GM23338 (cell line): ENCODE measurements around the gene NAB2. TPM values are rescaled to one million over a fixed set of nuclear protein-coding genes. Genes with fewer than 3 reads are reported as not detected.
A peak's percentile ranks its signal among the peaks of the same experiment; 100 is the strongest.

Experiments used
- ATAC-seq: fragments of 200-7000 bp; cut with Tn5 transposase; 3 replicates; pipeline ENCODE4 v1.9.1; 2020
- DNase-seq: peaks from one replicate; pipeline ENCODE4 v3.0.0-alpha.2; 2015; ENCODE audit warnings: low spot score
- H2AFZ ChIP-seq: fragments of 200-600 bp; sonication (generic); 2 replicates; pipeline ENCODE4 v1.8.0; 2016; ENCODE audit warnings: antibody characterized with exemption, mild to moderate bottlenecking, moderate library complexity
- H3F3A ChIP-seq: fragments of 200-600 bp; sonication (generic); replicated peaks from 2 replicates; pipeline ENCODE4 v1.8.0; 2017; ENCODE audit warnings: antibody characterized with exemption, mixed run types, low read depth
- H3K27ac ChIP-seq: fragments of 200-600 bp; sonication (generic); 2 replicates; pipeline ENCODE4 v1.6.1; 2016; ENCODE audit warnings: low read depth
- H3K27me3 ChIP-seq: fragments of 200-600 bp; sonication (generic); 2 replicates; pipeline ENCODE4 v1.8.0; 2016; ENCODE audit warnings: mild to moderate bottlenecking, mixed run types, moderate library complexity; ENCODE audit not compliant: insufficient read depth
- H3K36me3 ChIP-seq: fragments of 200-600 bp; sonication (generic); 2 replicates; pipeline ENCODE4 v1.8.0; 2016; ENCODE audit warnings: mild to moderate bottlenecking; ENCODE audit not compliant: insufficient read depth
- H3K4me1 ChIP-seq: fragments of 200-600 bp; sonication (generic); 2 replicates; pipeline ENCODE4 v1.8.0; 2016; ENCODE audit warnings: mild to moderate bottlenecking, moderate library complexity; ENCODE audit not compliant: insufficient read depth
- H3K4me2 ChIP-seq: fragments of 200-600 bp; sonication (generic); 2 replicates; pipeline ENCODE4 v1.7.1; 2017; ENCODE audit warnings: mixed run types
- H3K4me3 ChIP-seq: fragments of 200-600 bp; sonication (generic); 2 replicates; pipeline ENCODE4 v1.6.1; 2016; ENCODE audit warnings: mixed run types
- H3K79me2 ChIP-seq: fragments of 200-600 bp; sonication (generic); replicated peaks from 2 replicates; pipeline ENCODE4 v1.8.0; 2017; ENCODE audit warnings: mild to moderate bottlenecking; ENCODE audit not compliant: insufficient read depth
- H3K9me2 ChIP-seq: fragments of 200-600 bp; sonication (generic); 2 replicates; pipeline ENCODE4 v1.8.0; 2017; ENCODE audit not compliant: insufficient read depth
- H4K20me1 ChIP-seq: fragments of 200-600 bp; sonication (generic); replicated peaks from 2 replicates; pipeline ENCODE4 v1.8.0; 2017; ENCODE audit warnings: mild to moderate bottlenecking; ENCODE audit not compliant: insufficient read depth
- H3K27ac Mint-ChIP-seq: 2 replicates; pipeline ENCODE4 v1.8.0; 2020; ENCODE audit warnings: inconsistent platforms, mild to moderate bottlenecking, moderate library complexity, mixed read lengths
- H3K27me3 Mint-ChIP-seq: 3 replicates; pipeline ENCODE4 v1.8.0; 2022; ENCODE audit warnings: low read depth, mild to moderate bottlenecking, moderate library complexity, mixed read lengths, inconsistent platforms; ENCODE audit not compliant: insufficient read depth, poor library complexity
- H3K36me3 Mint-ChIP-seq: 3 replicates; pipeline ENCODE4 v1.8.0; 2021; ENCODE audit warnings: low read depth, mild to moderate bottlenecking, inconsistent platforms, moderate library complexity, mixed read lengths
- H3K4me1 Mint-ChIP-seq: 3 replicates; pipeline ENCODE4 v1.8.0; 2020; ENCODE audit warnings: mild to moderate bottlenecking, inconsistent platforms, mixed read lengths
- H3K4me3 Mint-ChIP-seq: 3 replicates; pipeline ENCODE4 v1.8.0; 2021; ENCODE audit warnings: moderate library complexity, mild to moderate bottlenecking, inconsistent platforms, mixed read lengths
- H3K9me3 Mint-ChIP-seq: 3 replicates; pipeline ENCODE4 v1.8.0; 2020; ENCODE audit warnings: moderate library complexity, mild to moderate bottlenecking, inconsistent platforms, mixed read lengths
- CREB1 ChIP-seq: fragments of 250-450 bp; sonication (Bioruptor Pico); IDR thresholded peaks from 2 replicates; pipeline ENCODE4 v1.5.0; 2020; ENCODE audit warnings: low read depth, mild to moderate bottlenecking, moderate library complexity
- CTCF ChIP-seq, 2 experiments: fragments of 200-600 bp in 1 of 2; sonication (generic) in 1 of 2; conservative IDR thresholded peaks; 2 replicates each; pipeline versions ENCODE4 v1.5.1 to v1.6.1; 2016 to 2017; ENCODE audit warnings: antibody characterized with exemption in 2 of 2, low read depth in 2 of 2, mild to moderate bottlenecking in 2 of 2, moderate library complexity in 1 of 2
- POLR2AphosphoS5 ChIP-seq: IDR thresholded peaks from 2 replicates; pipeline ENCODE4 v1.6.1; 2016; ENCODE audit warnings: antibody characterized with exemption, low read depth
- STAT1 ChIP-seq: IDR thresholded peaks from one replicate; pipeline ENCODE4 v1.6.1; 2016; ENCODE audit warnings: antibody characterized with exemption; ENCODE audit not compliant: unreplicated experiment
- ZNF114 ChIP-seq: fragments of 250-450 bp; sonication (Bioruptor Pico); IDR thresholded peaks from 2 replicates; pipeline ENCODE4 v1.5.0; 2020; ENCODE audit warnings: mild to moderate bottlenecking, moderate library complexity
- ZNF331 ChIP-seq: fragments of 250-450 bp; sonication (Bioruptor Pico); IDR thresholded peaks from 2 replicates; pipeline ENCODE4 v1.5.0; 2020; ENCODE audit warnings: low read depth, mild to moderate bottlenecking, moderate library complexity
- ZNF462 ChIP-seq: fragments of 250-450 bp; sonication (Bioruptor Pico); IDR thresholded peaks from 2 replicates; pipeline ENCODE4 v1.5.0; 2020; ENCODE audit warnings: mild to moderate bottlenecking, moderate library complexity
- polyA plus RNA-seq: library from polyadenylated mRNA; unstranded; fragments of >200 nt; fragmentation: Nextera tagmentation; extraction: Ambion mirVana; gene quantifications from 2 replicates; pipeline ENCODE4 v1.2.1, GENCODE V29; 2016
- total RNA-seq: library from RNA; depleted of rRNA; stranded (reverse); fragments of >200 nt; shearing (Covaris generic); gene quantifications from 2 replicates; pipeline ENCODE4 v1.2.3, GENCODE V29; 2014

The NAB2 gene
- total and polyA plus RNA-seq, 2 experiments from 2014 or later = 6.5 to 19.8 TPM

DNA sequence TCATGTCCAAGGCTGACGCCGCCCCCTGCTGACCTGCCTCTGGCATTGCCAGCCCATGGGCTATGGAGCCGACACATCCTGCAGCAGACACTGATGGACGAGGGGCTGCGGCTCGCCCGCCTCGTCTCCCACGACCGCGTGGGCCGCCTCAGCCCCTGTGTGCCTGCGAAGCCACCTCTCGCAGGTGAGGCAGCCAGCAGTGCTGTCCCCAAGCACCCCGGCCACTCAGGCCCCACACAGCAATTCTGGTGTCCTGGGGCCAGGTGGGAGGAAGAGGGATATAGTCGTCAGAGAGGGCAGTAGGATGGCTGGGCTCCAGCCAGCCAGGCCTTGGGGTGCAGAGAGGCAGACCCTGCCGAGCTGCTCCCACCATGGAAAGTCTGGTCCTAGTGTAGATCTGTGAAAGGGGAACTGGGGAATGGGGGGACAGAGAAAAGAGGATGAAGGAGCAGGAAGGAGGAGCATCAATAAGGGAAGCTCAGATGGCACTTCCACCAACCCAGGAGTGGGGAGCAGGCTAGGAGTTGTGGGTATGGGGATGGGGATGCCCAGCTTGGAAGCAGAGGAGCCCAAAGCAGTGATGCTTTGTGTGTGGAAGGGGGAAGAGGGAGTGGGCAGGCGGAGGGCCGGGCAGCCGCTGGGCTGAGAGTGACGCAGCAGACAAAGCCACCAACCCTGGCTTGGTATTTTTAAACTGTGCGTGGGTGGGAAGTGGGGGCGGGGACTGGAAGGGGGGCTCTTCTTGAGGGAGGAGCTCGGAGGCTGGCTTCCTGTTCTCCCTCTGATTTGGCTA lies 4.7 kb downstream of the NAB2 start:
- peak; percentile 81 for DNase-seq
- Mint-ChIP-seq H3K27ac (peak overlapping the region; percentile 88), H3K9me3 (no peaks in the 10 kb centered on the region), H3K27me3 (peaks cover 40% of the 10 kb centered on the region), H3K36me3 (peaks cover 61% of the 10 kb centered on the region), H3K4me3 (peak overlapping the region; percentile 29), H3K4me1 (peaks cover 59% of the 10 kb centered on the region)
- peak overlapping the region; percentile 71 for H3K4me2 ChIP-seq
- peak; percentile 55 for ATAC-seq
- no peaks in the 10 kb centered on the region for H3K9me2 ChIP-seq
- no peak for TF ChIP-seq ZNF331
- peak; percentile 52; the same call in 1 of the 2 replicates for TF ChIP-seq CREB1 (CRISPR knock-in tag)
- peak; percentile 59 to 92 for TF ChIP-seq CTCF (conservative IDR thresholded peaks at IDR 0.05; ENCODE audit: low read depth in 2 of 2)
- peak; percentile 36; the same call in 1 of the 2 replicates for TF ChIP-seq POLR2AphosphoS5
- peaks cover 27% of the 10 kb centered on the region for H3K4me1 ChIP-seq
- H4K20me1 ChIP-seq = no peaks in the 10 kb centered on the region; the same call in 1 of the 2 replicates
- H2AFZ ChIP-seq = no peak overlapping the region
- peak overlapping the region; percentile 35; the same call in 1 of the 2 replicates for H3K4me3 ChIP-seq
- H3K79me2 ChIP-seq = peaks cover 8% of the 10 kb centered on the region; the same call in 1 of the 2 replicates
- H3K27me3 ChIP-seq = no peaks in the 10 kb centered on the region
- H3K27ac ChIP-seq = peak overlapping the region; percentile 86; the same call in 1 of the 2 replicates
- H3K36me3 ChIP-seq = no peaks in the 10 kb centered on the region
- peaks cover 13% of the 10 kb centered on the region; the same call in 1 of the 2 replicates for H3F3A ChIP-seq

DNA sequence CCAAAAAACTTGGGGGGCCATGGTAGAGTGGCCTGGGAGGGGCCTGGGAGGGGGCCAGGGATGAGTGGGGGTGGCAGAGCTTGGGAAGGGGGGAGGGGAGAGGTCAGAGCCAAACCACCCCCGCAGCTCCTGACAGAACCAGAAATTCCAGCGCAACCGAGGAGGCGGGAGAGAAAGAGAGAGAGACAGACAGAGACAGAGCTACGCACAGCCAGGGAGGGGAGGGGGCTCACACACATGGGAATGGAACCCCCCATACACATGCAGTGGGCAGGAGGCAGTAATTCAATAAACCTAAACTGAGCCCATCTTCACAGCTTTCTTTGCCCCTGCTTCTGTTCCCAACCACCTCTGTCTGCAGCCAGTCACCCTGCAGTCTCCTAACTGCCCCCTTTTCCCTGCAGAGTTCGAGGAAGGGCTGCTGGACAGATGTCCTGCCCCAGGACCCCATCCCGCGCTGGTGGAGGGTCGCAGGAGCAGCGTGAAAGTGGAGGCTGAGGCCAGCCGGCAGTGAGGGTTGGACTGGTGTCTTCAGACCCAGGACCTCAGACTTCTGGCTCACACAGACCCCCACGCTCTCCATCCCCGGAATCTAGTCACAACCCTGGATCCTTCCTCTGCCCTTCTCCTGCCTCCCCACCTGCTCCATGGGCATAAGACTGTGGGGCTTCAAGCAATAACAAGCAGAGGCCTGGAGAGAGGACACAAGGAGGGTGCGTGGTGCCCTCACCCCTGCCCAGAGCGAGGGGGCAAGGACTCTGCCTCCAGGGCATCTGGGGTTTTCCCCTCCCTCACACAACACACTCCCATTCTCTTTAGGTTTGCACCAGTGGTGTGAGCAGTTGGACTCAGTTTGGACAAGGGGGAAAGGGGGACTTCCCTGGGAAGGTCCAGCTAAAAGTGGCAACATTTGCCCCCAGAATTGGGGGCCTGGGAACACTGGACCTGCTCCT lies 5.6 kb downstream of the NAB2 start:
- Histone ChIP-seq H3K9me2 (no peaks in the 10 kb centered on the region), H3K27ac (peak overlapping the region; percentile 86; the same call in 1 of the 2 replicates), H3K4me2 (peak overlapping the region; percentile 71; the same call in 1 of the 2 replicates), H3K36me3 (no peaks in the 10 kb centered on the region), H4K20me1 (no peaks in the 10 kb centered on the region; the same call in 1 of the 2 replicates), H3K4me1 (peaks cover 27% of the 10 kb centered on the region), H2AFZ (no peak overlapping the region), H3F3A (peaks cover 13% of the 10 kb centered on the region; the same call in 1 of the 2 replicates), H3K4me3 (no peak overlapping the region), H3K27me3 (no peaks in the 10 kb centered on the region), H3K79me2 (peaks cover 8% of the 10 kb centered on the region; the same call in 1 of the 2 replicates)
- peaks cover 59% of the 10 kb centered on the region for H3K4me1 Mint-ChIP-seq
- ATAC-seq = peak; percentile 10
- H3K9me3 Mint-ChIP-seq = no peaks in the 10 kb centered on the region
- H3K4me3 Mint-ChIP-seq = peak overlapping the region; percentile 64
- peaks cover 65% of the 10 kb centered on the region for H3K36me3 Mint-ChIP-seq
- H3K27me3 Mint-ChIP-seq = peaks cover 37% of the 10 kb centered on the region
- no peak for DNase-seq
- H3K27ac Mint-ChIP-seq = peak overlapping the region; percentile 95
- TF ChIP-seq CREB1 (CRISPR knock-in tag) = no peak
- TF ChIP-seq CTCF (conservative IDR thresholded peaks at IDR 0.05; ENCODE audit: low read depth in 2 of 2) = no peak
- TF ChIP-seq ZNF114 (CRISPR knock-in tag) = no peak
- no peak for TF ChIP-seq STAT1
- no peak for TF ChIP-seq ZNF462 (CRISPR knock-in tag)
